ENCODE measurements around the gene SEMA5A. TPM values are rescaled to one million over a fixed set of nuclear protein-coding genes. Genes with fewer than 3 reads are reported as not detected.

The SEMA5A gene
- total RNA-seq, 1 donor from 2014 or later = 11.9 TPM

GRCh38 chr5:9559965-9560364 is 14.1 kb upstream of the SEMA5A start:
- H3K4me1 Mint-ChIP-seq = peaks cover 16% of the 10 kb centered on the region
- H3K4me3 ChIP-seq = no peak overlapping the region

GRCh38 chr5:9558319-9558965 is 12.6 kb upstream of the SEMA5A start:
- Mint-ChIP-seq H3K4me3 (no peak overlapping the region), H3K36me3 (no peaks in the 10 kb centered on the region), H3K4me1 (peaks cover 16% of the 10 kb centered on the region), H3K27ac (no peak overlapping the region), H3K9me3 (peaks cover under 1% of the 10 kb centered on the region), H3K27me3 (ENCODE audit: insufficient read depth, low read depth) (peaks cover 4% of the 10 kb centered on the region)
- no peak overlapping the region for H3K4me3 ChIP-seq
- no peak overlapping the region for H3K9ac ChIP-seq
- no peaks in the 10 kb centered on the region for H3K9me3 ChIP-seq (ENCODE audit: low read depth)
- no peaks in the 10 kb centered on the region for H3K79me2 ChIP-seq (ENCODE audit: low read depth)
- TF ChIP-seq EZH2phosphoT487 (IDR thresholded peaks at IDR 0.05) (no peak), EZH2 (IDR thresholded peaks at IDR 0.05) (no peak), CTCF (IDR thresholded peaks at IDR 0.05) (no peak)
- no peaks in the 10 kb centered on the region for H4K20me1 ChIP-seq (ENCODE audit: low read depth)
- no peak overlapping the region for H3K27ac ChIP-seq
- no peaks in the 10 kb centered on the region for H3K27me3 ChIP-seq
- H3F3A ChIP-seq (ENCODE audit: low read depth) = no peaks in the 10 kb centered on the region
- no peak for DNase-seq (ENCODE audit: low spot score)
- no peak overlapping the region for H3K4me2 ChIP-seq
- no peak overlapping the region for H2AFZ ChIP-seq (replicated peaks)
- no peaks in the 10 kb centered on the region for H3K36me3 ChIP-seq
- H3K4me1 ChIP-seq = no peaks in the 10 kb centered on the region

More at GRCh38 chr5:9559965-9560364, 14.1 kb upstream of the SEMA5A start:
- TF ChIP-seq CTCF (IDR thresholded peaks at IDR 0.05) (no peak), EZH2phosphoT487 (IDR thresholded peaks at IDR 0.05) (no peak), EZH2 (IDR thresholded peaks at IDR 0.05) (no peak)
- Mint-ChIP-seq H3K27me3 (ENCODE audit: insufficient read depth, low read depth) (peaks cover 2% of the 10 kb centered on the region), H3K4me3 (no peak overlapping the region), H3K36me3 (no peaks in the 10 kb centered on the region), H3K27ac (no peak overlapping the region), H3K9me3 (no peaks in the 10 kb centered on the region)
- Histone ChIP-seq H4K20me1 (ENCODE audit: low read depth) (no peaks in the 10 kb centered on the region), H3K27ac (no peak overlapping the region), H3K36me3 (no peaks in the 10 kb centered on the region), H3K9me3 (ENCODE audit: low read depth) (no peaks in the 10 kb centered on the region), H3K79me2 (ENCODE audit: low read depth) (no peaks in the 10 kb centered on the region), H3K27me3 (no peaks in the 10 kb centered on the region), H3F3A (ENCODE audit: low read depth) (no peaks in the 10 kb centered on the region), H3K4me1 (no peaks in the 10 kb centered on the region), H3K4me2 (no peak overlapping the region), H3K9ac (no peak overlapping the region), H2AFZ (replicated peaks) (no peak overlapping the region)
- no peak for DNase-seq (ENCODE audit: low spot score)

GRCh38 chr5:9557696-9558095 is 11.8 kb upstream of the SEMA5A start:
- Histone ChIP-seq H3K27ac (no peak overlapping the region), H4K20me1 (ENCODE audit: low read depth) (no peaks in the 10 kb centered on the region), H3K79me2 (ENCODE audit: low read depth) (no peaks in the 10 kb centered on the region), H3K4me3 (no peak overlapping the region), H3K27me3 (no peaks in the 10 kb centered on the region), H3K9me3 (ENCODE audit: low read depth) (no peaks in the 10 kb centered on the region), H3K9ac (no peak overlapping the region), H3K4me2 (no peak overlapping the region), H3K4me1 (no peaks in the 10 kb centered on the region), H3F3A (ENCODE audit: low read depth) (no peaks in the 10 kb centered on the region), H3K36me3 (no peaks in the 10 kb centered on the region), H2AFZ (replicated peaks) (no peak overlapping the region)
- TF ChIP-seq EZH2phosphoT487 (IDR thresholded peaks at IDR 0.05) (no peak), CTCF (IDR thresholded peaks at IDR 0.05) (no peak), EZH2 (IDR thresholded peaks at IDR 0.05) (no peak)
- no peak overlapping the region for H3K4me3 Mint-ChIP-seq
- no peak for DNase-seq (ENCODE audit: low spot score)
- H3K27me3 Mint-ChIP-seq (ENCODE audit: insufficient read depth, low read depth) = peaks cover 4% of the 10 kb centered on the region
- H3K36me3 Mint-ChIP-seq = no peaks in the 10 kb centered on the region
- peaks cover 3% of the 10 kb centered on the region for H3K9me3 Mint-ChIP-seq
- H3K27ac Mint-ChIP-seq = no peak overlapping the region
- peaks cover 16% of the 10 kb centered on the region for H3K4me1 Mint-ChIP-seq
